ENCODE measurements around the gene PLRG1. TPM values are rescaled to one million over a fixed set of nuclear protein-coding genes. Genes with fewer than 3 reads are reported as not detected.

The PLRG1 gene
- polyA plus RNA-seq, 3 donors, result 34.6 to 56.1 (median 52.5) TPM

DNA sequence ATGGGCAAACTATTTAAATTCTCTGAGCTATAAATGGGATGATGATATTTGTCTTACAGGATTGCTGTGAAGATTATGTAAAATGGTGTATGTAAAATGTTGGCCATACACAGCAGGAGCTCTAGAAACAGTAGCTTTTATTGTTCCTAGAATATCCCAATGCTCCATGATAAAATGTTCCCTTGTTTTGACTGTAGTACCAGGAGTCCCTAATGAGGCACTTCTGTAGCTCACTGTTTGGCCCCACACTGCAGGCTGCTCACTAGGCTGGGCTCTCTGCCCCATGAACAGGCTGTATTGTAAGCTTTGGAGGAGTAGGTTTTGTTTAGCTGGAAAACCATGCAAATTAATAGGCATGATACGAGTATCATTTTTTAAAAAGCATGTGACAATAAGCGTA lies 43.7 kb upstream of the PLRG1 start:
- no peaks in the 10 kb centered on the region for H3K4me1 ChIP-seq (ENCODE audit: control insufficient read depth in 1 of 2, insufficient read depth in 2 of 2, low read length in 2 of 2)
- H3K36me3 ChIP-seq (replicated peaks in 1 of 2; ENCODE audit: control insufficient read depth in 1 of 2, insufficient read depth in 2 of 2, low read length in 2 of 2), result no peaks in the 10 kb centered on the region
- no peaks in the 10 kb centered on the region for H3K9me3 ChIP-seq (replicated peaks in 1 of 2; ENCODE audit: control insufficient read depth in 1 of 2, insufficient read depth in 1 of 2, low read length in 2 of 2)
- WGBS (ENCODE audit: insufficient coverage), result 80% methylated on average over 1 of the region's 2 CpGs
- TF ChIP-seq, protein P1, sequence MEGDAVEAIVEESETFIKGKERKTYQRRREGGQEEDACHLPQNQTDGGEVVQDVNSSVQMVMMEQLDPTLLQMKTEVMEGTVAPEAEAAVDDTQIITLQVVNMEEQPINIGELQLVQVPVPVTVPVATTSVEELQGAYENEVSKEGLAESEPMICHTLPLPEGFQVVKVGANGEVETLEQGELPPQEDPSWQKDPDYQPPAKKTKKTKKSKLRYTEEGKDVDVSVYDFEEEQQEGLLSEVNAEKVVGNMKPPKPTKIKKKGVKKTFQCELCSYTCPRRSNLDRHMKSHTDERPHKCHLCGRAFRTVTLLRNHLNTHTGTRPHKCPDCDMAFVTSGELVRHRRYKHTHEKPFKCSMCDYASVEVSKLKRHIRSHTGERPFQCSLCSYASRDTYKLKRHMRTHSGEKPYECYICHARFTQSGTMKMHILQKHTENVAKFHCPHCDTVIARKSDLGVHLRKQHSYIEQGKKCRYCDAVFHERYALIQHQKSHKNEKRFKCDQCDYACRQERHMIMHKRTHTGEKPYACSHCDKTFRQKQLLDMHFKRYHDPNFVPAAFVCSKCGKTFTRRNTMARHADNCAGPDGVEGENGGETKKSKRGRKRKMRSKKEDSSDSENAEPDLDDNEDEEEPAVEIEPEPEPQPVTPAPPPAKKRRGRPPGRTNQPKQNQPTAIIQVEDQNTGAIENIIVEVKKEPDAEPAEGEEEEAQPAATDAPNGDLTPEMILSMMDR (IDR thresholded peaks at IDR 0.05), result no peak
- no peak overlapping the region for H3K9ac ChIP-seq (ENCODE audit: insufficient read depth, low read length, poor library complexity, severe bottlenecking)
- no peaks in the 10 kb centered on the region for H3K79me2 ChIP-seq (ENCODE audit: insufficient read depth, low read length)
- H3K4me2 ChIP-seq (replicated peaks; ENCODE audit: extremely low read depth, low read length, poor library complexity, severe bottlenecking), result no peak overlapping the region
- Mint-ChIP-seq H3K27me3 (ENCODE audit: low read depth in 3 of 3) (peaks cover 6 to 8% (median 7%) of the 10 kb centered on the region in 3 donors), H3K36me3 (no peaks in the 10 kb centered on the region), H3K4me1 (peaks cover 6% of the 10 kb centered on the region), H3K27ac (no peak overlapping the region), H3K9me3 (peaks cover 0 to 1% (median 0%) of the 10 kb centered on the region in 7 donors), H3K4me3 (no peak overlapping the region)
- H4K20me1 ChIP-seq (ENCODE audit: insufficient read depth, low read length), result no peaks in the 10 kb centered on the region
- H3K27me3 ChIP-seq (ENCODE audit: control insufficient read depth in 2 of 2, insufficient read depth in 2 of 2, low read length in 2 of 2), result peaks cover 0 to under 1% of the 10 kb centered on the region in 2 donors
- intact Hi-C loops (cut with micrococcal nuclease), result no loop called here
- DNase-seq, result no peak
- H3K27ac ChIP-seq (ENCODE audit: low read depth in 1 of 2, low read length in 2 of 2), result no peak overlapping the region
- no peak overlapping the region for H2AFZ ChIP-seq (ENCODE audit: insufficient read depth, low read depth, low read length, poor library complexity, severe bottlenecking)
- H3K4me3 ChIP-seq (replicated peaks in 1 of 3; ENCODE audit: low read depth in 2 of 3, low read length in 3 of 3), result no peak overlapping the region

DNA sequence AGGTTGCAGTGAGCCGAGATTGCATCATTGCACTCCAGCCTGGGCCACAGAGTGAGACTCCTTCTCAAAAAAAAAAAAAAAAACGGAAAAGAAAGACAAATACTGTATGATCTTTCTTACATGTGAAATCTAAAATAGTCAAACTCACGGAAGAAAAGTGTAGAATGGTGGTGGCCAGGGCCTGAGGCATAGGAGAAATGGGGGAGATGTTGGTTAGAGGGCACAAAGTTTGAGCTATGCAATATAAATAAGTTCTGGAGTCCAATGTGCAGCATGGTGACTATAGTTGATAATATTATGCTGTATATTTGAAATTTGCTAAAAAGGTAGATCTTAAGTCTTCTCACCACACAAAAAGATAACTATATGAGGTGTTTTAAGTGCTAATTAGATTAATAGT lies 41.7 kb upstream of the PLRG1 start:
- Mint-ChIP-seq H3K27me3 (ENCODE audit: low read depth in 3 of 3) (peaks cover 6 to 9% (median 8%) of the 10 kb centered on the region in 3 donors), H3K27ac (no peak overlapping the region), H3K4me1 (peaks cover 3% of the 10 kb centered on the region), H3K4me3 (no peak overlapping the region), H3K36me3 (no peaks in the 10 kb centered on the region), H3K9me3 (peaks cover 0 to 1% (median 0%) of the 10 kb centered on the region in 7 donors)
- 100% methylated on average over 1 of the region's 3 CpGs for WGBS (ENCODE audit: insufficient coverage)
- Histone ChIP-seq H3K4me1 (ENCODE audit: control insufficient read depth in 1 of 2, insufficient read depth in 2 of 2, low read length in 2 of 2) (no peaks in the 10 kb centered on the region), H3K9ac (ENCODE audit: insufficient read depth, low read length, poor library complexity, severe bottlenecking) (no peak overlapping the region), H3K79me2 (ENCODE audit: insufficient read depth, low read length) (no peaks in the 10 kb centered on the region), H3K9me3 (replicated peaks in 1 of 2; ENCODE audit: control insufficient read depth in 1 of 2, insufficient read depth in 1 of 2, low read length in 2 of 2) (no peaks in the 10 kb centered on the region), H2AFZ (ENCODE audit: insufficient read depth, low read depth, low read length, poor library complexity, severe bottlenecking) (no peak overlapping the region), H3K36me3 (replicated peaks in 1 of 2; ENCODE audit: control insufficient read depth in 1 of 2, insufficient read depth in 2 of 2, low read length in 2 of 2) (no peaks in the 10 kb centered on the region), H3K4me2 (replicated peaks; ENCODE audit: extremely low read depth, low read length, poor library complexity, severe bottlenecking) (no peak overlapping the region), H3K27me3 (ENCODE audit: control insufficient read depth in 2 of 2, insufficient read depth in 2 of 2, low read length in 2 of 2) (peaks cover 0 to 2% of the 10 kb centered on the region in 2 donors), H3K4me3 (replicated peaks in 1 of 3; ENCODE audit: low read depth in 2 of 3, low read length in 3 of 3) (no peak overlapping the region), H3K27ac (ENCODE audit: low read depth in 1 of 2, low read length in 2 of 2) (no peak overlapping the region), H4K20me1 (ENCODE audit: insufficient read depth, low read length) (no peaks in the 10 kb centered on the region)
- TF ChIP-seq, protein P1 (IDR thresholded peaks at IDR 0.05), result no peak
- no peak for DNase-seq
- intact Hi-C loops (cut with micrococcal nuclease), result no loop called here
